ENCODE results near the gene TBXAS1. TPM values are rescaled to one million over a fixed set of nuclear protein-coding genes. Genes with fewer than 3 reads are reported as not detected.
"Not testable (repeated sequence)": the region's sequence is repeated elsewhere in the genome, so short reads cannot be mapped to it uniquely, and the experiment has no call there.

Gene TBXAS1
- total RNA-seq, 1 donor from 2014 or later, result 35.5 TPM

DNA sequence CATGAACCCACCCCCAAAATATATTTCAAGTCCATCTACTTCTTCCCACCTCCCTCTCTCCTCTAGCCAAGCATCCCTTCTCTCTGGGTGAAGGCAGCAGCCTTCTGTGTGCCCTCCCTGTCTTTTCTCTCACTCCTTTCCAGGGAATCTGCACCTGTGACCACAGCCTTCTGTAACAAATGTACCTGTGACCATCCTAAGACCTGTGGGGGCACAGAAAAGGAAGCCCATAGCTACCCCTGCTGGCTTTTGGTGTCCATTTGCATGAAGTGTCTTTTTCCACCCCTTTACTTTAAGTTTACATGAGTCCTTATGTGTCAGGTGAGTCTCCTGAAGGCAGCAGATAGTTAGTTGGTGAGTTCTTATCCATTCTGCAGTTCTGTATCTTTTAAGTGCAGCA lies 2.0 kb upstream of the TBXAS1 start:
- DNase-seq (ENCODE audit: low read depth), result no peak

DNA sequence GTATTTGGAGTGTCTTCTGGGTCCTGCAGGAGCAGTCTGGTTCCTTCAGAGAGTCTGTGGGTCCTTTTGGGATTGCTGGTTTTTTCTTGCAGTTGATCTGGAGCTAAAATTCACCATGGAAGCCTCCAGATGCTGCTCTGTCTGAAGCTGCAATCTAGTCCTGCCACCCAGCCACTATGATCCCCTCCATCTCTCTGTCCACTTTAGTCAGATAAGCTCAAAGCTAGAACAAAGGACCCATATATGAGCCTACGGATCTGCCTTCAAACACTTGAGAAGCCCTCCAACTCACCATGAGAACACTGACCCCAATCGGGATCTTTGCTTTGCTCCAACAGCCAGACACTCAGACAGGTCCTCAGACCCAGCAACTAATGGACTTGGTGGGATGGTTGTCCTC lies 618 bp upstream of the TBXAS1 start:
- DNase-seq (ENCODE audit: low read depth), result no peak

DNA sequence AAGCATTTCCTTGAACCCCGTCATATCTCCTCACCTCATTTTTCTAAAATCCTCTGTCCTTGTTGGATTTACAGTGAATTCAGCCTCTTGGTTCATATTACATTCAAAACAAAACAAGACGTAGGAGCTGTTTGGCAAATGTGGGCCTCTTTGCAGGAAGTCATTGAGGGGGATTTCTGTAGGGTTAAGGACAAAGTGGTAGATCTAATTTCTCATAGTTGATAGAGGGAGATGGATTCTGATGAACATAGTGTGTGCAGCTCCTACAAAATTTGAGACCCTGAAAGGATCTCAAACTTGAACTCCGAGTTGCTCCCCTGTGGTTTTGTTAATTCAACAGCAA lies 682 bp downstream of the TBXAS1 start:
- DNase-seq (ENCODE audit: low read depth), result no peak

DNA sequence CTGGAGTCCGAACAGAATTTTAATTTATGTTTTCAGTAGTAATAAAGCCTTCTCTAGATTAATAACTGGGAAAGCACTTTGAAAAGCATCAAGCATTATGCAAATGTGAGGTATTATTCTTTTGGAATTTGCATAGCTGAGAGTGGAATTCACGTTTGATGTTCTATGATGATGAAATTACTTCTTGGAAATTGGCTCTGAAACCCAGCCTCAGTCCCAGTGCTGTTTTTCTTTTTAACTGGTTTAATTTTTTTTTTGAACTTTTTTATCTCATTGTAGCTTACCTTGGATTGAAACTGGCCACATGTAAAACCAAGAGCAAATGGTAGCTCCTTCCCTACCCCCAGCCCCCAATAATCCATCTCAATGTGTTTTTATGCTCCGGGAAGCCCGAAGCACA lies 1.2 kb downstream of the TBXAS1 start:
- DNase-seq (ENCODE audit: low read depth), result peak; percentile 40

DNA sequence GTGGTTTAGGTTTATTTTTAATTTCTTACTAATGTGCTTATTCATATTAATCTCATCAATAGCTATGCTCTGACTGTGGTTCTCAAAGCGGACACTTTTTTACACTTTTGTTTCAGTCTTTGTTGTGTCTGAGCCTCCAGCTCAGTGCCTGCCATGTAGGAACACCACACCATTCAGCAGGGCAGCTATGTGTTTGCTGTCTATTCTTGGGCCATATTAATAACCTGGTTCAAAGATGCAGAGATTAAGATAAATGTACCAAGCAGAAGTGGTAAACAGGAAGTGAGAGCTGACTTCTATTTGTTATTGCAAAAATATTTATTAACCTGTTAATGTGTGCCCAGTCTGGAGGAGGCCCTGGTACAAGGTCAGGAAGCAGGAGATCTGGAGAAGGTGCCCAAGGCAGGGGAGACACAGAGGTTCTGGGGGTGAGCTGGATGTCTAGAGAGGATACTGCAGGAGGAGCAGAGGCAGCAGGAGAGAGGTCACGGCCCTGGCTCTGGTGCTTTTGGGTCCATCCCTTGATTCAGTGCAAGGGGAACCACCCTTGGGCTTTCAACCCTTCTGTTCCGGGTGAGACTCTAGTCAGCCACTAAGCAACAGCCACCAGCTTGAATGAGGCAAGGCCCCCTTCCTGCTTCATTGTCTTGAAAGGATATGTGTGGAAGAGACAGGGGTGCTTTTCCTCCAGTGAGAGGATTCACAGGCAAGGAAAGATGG lies 1.9 kb downstream of the TBXAS1 start:
- peak; percentile 53 for DNase-seq (ENCODE audit: low read depth)

DNA sequence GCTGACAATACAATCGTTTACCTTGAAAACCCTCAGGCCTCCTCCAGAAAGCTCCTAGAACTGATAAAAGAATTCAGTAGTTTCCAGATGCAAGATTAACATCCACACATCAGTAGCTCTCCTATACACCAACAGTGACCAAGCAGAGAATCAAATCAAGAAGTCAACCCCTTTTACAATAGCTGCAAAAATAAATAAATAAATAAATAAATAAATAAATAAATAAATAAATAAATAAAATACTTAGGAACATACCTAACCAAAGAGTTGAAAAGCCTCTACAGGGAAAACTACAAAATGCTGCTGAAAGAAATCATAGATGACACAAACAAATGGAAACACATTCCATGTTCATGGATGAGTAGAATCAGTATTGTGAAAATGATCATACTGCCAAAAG lies 6.8 kb downstream of the TBXAS1 start:
- DNase-seq (ENCODE audit: low read depth), result not testable (repeated sequence)

DNA sequence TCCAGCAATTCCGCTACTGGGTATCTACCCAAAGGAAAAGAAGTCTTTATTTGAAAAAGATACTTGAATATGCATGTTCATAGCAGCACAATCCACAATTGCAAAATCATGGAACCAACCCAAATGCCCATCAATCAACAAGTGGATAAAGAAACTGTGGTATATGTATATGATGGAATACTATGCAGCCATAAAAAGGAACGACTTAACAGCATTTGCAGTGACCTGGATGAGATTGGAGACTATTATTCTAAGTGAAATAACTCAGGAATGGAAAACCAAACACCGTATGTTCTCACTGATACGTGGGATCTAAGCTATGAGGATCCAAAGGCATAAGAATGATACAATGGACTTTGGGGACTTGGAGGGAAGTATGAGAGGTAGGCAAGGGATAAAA lies 8.2 kb downstream of the TBXAS1 start:
- DNase-seq (ENCODE audit: low read depth), result not testable (repeated sequence)

DNA sequence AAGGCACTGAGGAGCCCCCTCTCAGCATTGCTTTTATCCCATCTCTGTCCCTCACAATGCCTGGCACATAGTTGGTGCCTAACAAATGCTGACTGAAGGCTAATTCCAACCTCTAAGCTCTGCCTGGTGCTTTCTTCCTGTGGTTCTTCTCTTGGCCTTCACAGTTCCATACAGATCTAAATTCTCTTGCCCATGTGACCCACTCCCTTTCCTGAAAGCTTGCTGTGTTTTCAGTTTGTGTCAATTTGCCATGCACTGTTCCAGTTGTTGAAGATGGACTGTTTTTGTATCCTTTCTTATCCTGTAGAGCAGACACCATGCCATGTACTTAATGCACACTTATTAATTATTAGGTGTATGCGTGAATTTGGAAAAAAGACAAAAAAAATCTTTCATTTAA lies 9.2 kb downstream of the TBXAS1 start:
- DNase-seq (ENCODE audit: low read depth), result no peak

DNA sequence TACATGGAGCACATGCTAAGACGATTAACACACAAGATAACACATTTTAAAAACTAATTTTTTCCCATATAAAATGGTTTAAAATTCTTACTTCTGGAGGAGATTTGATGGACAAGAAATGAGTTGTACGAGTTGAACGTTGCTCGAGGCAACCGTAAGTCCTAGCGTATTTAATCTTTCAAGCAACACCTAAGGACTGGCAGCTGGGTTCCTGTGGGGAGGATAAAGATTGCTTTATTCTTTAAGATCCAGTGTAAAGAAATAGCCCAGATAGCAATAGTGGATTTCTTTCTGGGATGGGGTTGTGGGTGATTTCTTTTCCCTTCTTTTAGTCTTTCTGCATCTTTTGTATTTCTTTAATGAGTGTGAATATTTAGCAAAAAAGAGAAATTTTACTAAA lies 9.8 kb downstream of the TBXAS1 start:
- DNase-seq (ENCODE audit: low read depth), result no peak

DNA sequence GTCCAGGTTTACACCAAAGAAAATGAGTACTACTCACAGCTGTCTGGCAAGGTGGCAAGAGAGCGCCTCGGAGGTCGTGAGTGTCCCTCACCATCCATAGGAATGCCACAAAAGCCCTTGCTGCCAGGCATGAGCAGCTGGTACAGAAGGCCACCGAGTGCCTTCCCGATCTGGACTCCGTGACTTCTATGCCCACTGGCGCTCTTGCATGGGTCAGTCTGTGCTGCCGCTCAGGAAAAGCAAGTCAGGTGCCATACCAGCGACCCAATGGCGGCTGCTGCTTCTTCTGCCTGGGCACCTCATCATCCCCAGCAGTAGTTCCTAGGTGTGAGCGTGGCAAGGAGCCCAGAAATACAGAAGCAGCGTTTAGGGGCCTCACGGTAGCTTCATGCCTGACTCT lies 11.7 kb downstream of the TBXAS1 start:
- no peak for DNase-seq (ENCODE audit: low read depth)

DNA sequence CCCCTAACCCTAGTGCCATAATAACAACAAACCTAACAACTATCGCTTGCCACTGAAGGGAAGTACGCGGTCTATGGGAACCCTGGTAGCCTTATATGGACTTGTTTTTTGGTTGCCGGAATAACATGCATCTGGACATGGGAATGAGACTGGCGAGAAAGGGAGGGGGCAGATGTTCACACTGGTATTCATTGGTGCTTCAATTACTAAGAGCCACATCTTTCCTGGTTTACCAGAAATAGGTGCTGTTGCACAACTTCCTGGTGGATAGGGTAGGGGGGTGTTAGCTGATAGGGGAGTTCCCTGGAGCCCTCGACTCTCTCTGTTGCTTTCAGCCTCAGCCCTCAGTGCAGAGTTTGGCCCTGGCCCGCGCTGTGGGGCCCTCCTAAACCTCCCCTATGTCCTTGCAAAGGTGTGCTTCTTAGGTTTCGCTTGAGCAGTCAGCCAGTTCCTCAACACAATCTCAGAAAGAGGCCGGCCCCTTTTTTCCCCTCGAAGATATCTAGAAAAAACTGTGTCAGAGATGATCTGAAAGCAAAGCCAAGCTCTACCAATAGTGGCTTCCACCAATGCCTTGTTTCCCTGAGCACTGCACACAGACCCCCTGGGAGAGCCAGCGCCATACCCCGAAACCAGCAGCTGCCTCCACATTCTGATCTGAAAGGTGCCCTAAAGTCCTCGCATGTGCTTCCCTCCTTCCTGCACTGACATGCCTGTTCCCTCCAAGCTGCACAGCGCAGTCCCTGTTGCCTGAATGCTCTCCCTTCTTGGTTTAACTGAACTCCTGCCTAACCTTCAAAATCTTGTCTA lies 13.5 kb downstream of the TBXAS1 start:
- peak; percentile 93 for DNase-seq (ENCODE audit: low read depth)

DNA sequence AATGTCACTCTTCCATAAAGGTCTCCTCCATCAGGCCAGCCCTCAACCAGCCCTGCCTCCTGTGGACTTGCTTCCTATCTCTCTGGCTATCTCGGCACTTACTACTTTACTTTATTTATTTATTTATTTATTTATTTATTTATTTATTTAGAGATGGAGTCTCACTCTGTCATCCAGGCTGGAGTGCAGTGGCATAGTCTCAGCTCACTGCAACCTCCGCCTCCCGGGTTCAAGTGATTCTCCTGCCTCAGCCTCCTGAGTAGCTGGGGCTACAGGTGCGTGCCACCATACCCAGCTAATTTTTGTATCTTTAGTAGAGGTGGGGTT lies 14.1 kb downstream of the TBXAS1 start:
- DNase-seq (ENCODE audit: low read depth), result not testable (repeated sequence)

DNA sequence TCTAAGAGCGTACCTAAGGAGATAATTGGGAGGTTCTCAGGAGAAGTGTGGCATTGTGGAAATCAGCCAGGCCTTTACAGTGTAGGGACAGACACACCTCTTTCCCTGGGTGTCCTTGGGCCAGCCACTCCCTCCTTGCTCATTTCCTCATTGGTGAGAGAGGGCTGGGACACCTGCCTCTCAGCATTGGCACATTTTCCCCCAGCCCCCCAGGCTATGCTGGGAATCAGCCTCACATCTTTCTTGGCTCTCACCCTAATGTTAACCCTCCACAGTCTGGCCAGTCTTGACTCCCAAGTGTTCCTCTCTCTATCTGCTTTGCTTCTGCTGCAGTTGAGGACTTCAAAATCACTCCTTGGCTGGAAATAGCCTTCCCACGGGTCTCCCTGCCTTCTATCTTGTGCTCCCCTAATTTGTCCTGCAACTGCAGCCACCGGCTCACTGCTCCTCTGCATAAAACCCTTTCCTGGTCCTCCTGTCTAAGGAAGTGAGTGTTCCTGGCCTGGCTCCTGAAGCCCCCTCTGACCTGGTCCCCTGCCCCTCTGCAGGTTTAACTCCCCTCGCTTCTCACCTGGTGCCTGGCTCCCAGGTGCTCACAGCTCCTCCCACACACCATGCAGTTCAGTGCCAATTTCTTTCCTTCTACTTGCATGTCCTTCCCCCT lies 15.8 kb downstream of the TBXAS1 start:
- DNase-seq (ENCODE audit: low read depth), result no peak

DNA sequence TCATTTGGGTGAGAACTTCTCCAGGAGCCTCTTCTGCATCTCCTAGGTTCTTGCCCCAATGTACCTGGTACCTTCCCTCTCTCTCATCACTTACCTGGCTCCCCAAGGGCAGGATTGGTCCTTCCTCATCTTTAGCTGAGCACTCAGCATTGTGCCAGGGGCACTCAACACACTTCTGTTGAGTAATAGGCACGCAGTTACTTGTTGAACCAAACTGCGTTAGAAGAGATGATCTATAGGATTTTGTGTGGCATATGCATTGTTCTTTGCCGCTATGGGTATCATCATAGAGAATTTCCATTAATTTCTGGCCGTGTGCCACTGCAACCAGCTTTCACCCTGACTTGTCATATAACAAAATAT lies 16.4 kb downstream of the TBXAS1 start:
- no peak for DNase-seq (ENCODE audit: low read depth)

DNA sequence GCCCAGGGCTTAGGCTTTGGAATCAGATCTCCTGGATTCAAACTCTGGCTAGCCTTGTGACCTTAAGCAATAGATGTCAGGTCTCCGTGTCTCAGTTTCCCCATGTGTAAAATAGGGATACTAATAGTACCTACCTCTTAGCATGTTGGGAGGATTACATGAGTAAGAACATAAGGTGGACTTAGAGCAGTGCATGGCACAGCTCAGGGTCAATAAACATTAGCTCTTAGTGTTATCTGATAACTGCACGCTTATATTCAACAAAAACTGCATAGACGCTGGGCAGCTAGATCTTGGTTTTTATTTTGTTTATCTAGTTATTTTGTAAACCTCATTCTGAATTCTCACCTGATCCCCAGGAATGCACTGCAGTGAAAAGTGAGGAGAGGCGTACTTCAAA lies 17.2 kb downstream of the TBXAS1 start:
- no peak for DNase-seq (ENCODE audit: low read depth)

DNA sequence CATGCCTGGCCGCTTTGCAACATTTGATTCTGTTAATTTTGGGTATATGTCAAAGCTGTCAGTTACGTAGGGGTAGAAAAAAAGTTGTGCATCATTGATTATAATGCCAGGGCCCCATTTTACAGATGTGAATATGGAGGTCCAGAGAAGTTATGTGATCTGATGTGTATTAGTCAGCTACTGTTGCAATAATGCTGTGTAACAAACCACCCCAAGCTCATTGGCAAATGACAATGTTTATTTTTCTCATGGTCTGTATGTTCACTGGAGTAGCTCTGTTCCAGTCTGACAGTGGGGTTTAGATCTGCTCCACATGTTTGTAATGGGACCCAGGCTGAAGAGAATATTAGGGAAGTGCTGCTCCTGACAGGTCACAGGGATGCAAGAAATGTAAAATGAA lies 19.2 kb downstream of the TBXAS1 start:
- no peak for DNase-seq (ENCODE audit: low read depth)

DNA sequence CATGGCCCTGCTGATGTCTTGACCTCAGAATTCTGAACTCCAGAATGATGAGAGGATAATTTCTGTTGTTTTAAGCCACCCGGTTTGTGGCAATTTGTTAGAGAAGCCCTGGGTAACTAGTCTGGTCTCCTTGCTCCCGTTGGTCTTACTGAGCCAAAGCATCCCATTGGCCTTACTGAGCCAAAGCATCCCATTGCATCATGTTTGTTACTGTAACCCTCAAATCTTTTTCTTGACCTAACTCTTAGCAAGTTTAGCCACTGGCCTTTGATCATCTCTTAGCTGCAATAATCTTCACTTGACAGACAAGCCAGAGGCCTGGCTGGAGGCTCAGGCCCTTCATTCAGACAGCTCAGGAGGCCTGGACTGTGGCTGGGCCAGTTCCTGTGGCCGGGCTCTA lies 21.8 kb downstream of the TBXAS1 start:
- no peak for DNase-seq (ENCODE audit: low read depth)

DNA sequence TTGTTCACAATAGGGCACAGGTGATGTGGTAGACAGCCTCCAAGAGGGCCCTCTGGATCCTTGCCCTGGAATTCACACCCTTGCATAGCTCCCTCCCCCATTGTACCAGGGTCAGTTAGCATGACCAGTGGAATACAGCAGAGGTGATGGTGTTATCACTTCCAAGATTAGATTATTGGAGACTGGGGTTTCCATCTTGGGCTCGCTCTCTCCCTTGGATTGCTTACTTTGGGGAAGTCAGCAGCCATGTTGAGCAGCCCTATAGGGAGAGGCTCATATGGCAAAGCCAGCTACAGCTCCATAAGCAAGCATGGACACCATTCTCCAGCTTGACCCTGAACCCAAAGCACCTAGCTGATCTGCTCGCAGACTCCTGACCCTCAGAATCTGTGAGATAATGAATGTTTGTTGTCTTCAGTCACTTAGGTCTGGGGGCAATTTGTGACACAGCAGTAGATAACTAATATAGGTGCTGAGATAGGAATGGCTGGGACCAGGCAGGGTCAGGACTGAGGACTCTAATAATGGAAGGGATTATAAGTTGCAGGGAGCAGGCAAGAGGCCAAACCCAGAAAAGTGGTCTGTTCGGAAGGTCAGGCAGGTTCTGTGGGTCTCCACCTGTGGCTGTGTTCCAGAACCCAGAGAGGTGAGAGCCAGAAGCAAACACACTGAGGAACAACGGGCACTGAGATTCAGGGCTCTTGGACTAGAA lies 22.9 kb downstream of the TBXAS1 start:
- peak; percentile 27 for DNase-seq (ENCODE audit: low read depth)

DNA sequence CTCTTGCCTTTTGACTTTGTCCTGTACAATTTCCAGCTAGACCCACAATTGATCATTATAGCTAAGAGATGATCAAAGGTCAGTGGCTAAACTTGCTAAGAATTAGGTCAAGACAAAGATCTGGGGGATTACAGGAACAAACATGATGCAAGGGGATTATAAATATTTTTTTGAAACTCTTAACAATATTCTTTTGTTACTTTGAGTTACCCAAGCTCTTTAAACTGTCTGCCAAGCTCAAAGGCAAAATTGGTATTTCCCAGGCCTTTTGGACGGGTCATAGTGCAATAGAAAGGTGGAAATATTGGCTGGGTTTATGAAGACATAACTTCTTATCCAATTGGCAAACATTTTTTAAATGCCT lies 23.4 kb downstream of the TBXAS1 start:
- DNase-seq (ENCODE audit: low read depth), result no peak

DNA sequence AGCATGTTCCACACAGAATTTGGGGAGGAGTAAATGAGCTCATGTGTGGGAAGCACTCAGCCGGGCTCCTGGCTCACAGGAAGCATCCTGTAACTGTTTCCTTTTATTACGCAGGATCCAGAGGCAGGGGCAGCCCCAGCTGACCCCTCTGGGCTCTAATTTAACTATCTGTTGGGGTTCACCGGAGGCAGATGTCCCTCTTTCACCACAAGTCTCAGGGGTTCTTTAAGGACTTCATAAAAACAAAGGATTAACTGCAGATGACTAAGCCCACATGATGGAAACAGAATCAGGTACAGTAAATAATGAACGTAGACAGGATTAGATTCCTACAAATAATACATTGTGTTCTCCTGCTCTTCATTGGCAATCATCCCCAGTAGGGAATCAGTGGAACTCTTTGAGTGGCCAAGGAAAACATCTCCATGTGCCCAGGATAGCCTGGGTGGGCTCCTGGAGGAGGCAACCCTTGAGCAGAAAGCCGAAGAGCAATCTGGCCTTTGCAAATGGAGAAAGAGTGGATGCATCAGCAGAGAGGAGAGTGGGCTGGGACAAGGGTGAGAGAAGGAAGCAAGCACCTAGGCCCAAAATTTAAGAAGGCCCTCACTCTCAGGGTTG lies 24.6 kb downstream of the TBXAS1 start:
- peak; percentile 83 for DNase-seq (ENCODE audit: low read depth)

DNA sequence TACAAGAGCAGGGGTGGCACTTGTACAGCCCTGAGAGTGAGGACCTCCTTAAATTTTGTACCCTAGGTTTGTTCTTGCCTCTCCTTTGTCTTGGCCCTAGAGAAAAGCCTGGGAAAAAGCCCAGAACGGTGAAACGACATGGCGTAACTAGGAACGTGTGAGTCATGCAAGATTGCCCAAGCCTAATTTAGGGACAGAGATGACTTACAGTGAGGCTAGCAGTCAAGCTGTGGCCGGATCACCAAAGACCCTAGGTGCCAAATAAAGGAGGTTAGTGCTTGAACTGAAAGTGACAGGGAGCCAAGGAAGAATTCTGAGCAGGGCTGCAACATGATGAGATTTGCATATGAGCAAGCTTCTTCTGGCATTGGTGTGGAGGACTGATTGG lies 25.1 kb downstream of the TBXAS1 start:
- peak; percentile 88 for DNase-seq (ENCODE audit: low read depth)

DNA sequence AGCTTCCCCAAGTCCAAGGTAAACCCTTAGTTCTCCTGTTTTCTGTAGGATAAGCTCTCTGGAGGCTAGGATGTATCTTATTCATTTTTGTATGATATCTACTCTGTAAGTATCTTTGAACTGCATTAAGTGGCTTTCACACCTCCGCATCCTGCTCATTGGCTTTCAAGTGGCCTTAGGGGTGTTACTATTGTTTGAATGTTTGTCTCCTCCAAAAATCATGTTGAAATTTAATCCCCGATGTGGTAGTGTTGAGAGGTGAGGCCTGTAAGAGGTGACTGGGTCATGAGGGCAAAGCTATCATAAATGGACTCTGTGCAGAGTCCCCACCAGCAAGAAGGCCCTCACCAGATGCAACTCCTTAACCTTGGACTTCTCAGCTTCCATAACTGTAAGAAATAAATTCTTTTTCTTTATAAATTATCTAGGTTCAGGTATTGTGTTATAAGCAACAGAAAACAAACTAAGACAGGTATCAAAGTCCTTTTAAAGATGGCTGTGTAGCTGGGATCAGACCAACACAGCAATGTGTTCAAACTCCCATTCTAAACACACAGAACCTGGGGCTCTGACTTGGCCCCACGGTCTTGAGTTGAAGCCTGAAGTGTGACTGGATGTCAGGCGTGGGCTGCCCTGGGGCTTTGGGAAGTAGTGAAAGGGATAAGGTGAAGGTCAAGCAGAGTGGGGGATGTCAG lies 25.9 kb downstream of the TBXAS1 start:
- DNase-seq (ENCODE audit: low read depth), result no peak

All from renal cortical epithelial cell (primary cell).